K562 (cell line): ENCODE results near the gene RNLS.

ENCODE experiments used
- ETS2 ChIP-seq: IDR thresholded peaks from 2 replicates; pipeline ENCODE4 v1.6.1; 2016; ENCODE audit warnings: borderline replicate concordance, missing genetic modification characterization, mild to moderate bottlenecking, moderate library complexity, missing compliant biosample characterization; ENCODE audit not compliant: poor library complexity, severe bottlenecking
- MLX ChIP-seq, 2 experiments: fragments of 450-650 bp in 1 of 2; sonication (generic) in 1 of 2; formaldehyde crosslinking; conservative IDR thresholded peaks; 2 replicates each; pipeline versions ENCODE4 v1.4.0 to v1.8.1; 2020 to 2022; ENCODE audit warnings: mild to moderate bottlenecking in 1 of 2, missing genetic modification reagents in 1 of 2
- PHF8 ChIP-seq: fragments of 200-600 bp; sonication (generic); IDR thresholded peaks from 2 replicates; pipeline ENCODE4 v1.6.1; 2012; ENCODE audit warnings: mixed run types, mild to moderate bottlenecking, inconsistent platforms, low read length, moderate library complexity, borderline replicate concordance
- SMARCA4 ChIP-seq: fragments of 450-650 bp; IDR thresholded peaks from 2 replicates; pipeline ENCODE4 v1.6.1; 2016
- SREBF1 ChIP-seq: fragments of 150-350 bp; IDR thresholded peaks from 2 replicates; pipeline ENCODE4 v1.6.1; 2014; ENCODE audit warnings: antibody characterized with exemption, low read depth, low read length, borderline replicate concordance
- STAT5B ChIP-seq: fragments of 250-450 bp; sonication (Bioruptor Pico); IDR thresholded peaks from 2 replicates; pipeline ENCODE4 v1.8.0; 2021; ENCODE audit warnings: mild to moderate bottlenecking, inconsistent platforms
- TSC22D4 ChIP-seq: fragments of 450-650 bp; IDR thresholded peaks from 2 replicates; pipeline ENCODE4 v1.6.1; 2016; ENCODE audit warnings: missing genetic modification characterization, missing biosample characterization, control low read depth
- ZNF324 ChIP-seq: fragments of 250-450 bp; sonication (Bioruptor Pico); IDR thresholded peaks from 2 replicates; pipeline ENCODE4 v1.4.0; 2020; ENCODE audit warnings: mild to moderate bottlenecking
- ZNF431 ChIP-seq: sonication (generic); formaldehyde crosslinking; IDR thresholded peaks from 2 replicates; pipeline ENCODE4 v1.8.0; 2022; ENCODE audit warnings: mild to moderate bottlenecking, missing genetic modification reagents
- ZNF583 ChIP-seq: fragments of 250-450 bp; sonication (Bioruptor Pico); IDR thresholded peaks from 2 replicates; pipeline ENCODE4 v1.4.0; 2020
- ZNF609 ChIP-seq: sonication (generic); formaldehyde crosslinking; IDR thresholded peaks from 2 replicates; pipeline ENCODE4 v1.8.1; 2023; ENCODE audit warnings: missing genetic modification reagents, mild to moderate bottlenecking, borderline replicate concordance

- TF ChIP-seq ZNF431 (CRISPR knock-in tag) (no peak), ZNF609 (CRISPR knock-in tag) (no peak), MLX (CRISPR knock-in tag; conservative IDR thresholded peaks at IDR 0.05) (no peak), SREBF1 (no peak), STAT5B (no peak), PHF8 (no peak), SMARCA4 (no peak), ETS2 (tag) (no peak), ZNF583 (CRISPR knock-in tag) (no peak), TSC22D4 (no peak), ZNF324 (CRISPR knock-in tag) (no peak)
Observed at GRCh38 chr10:88333248-88333630, 249.9 kb downstream of the RNLS start.
